Adrenal gland (tissue), 12 donors: ENCODE results near the gene COL1A2. TPM values are rescaled to one million over a fixed set of nuclear protein-coding genes. Genes with fewer than 3 reads are reported as not detected.

Source experiments
- DNase-seq, 7 donors: peaks; one replicate each; pipeline ENCODE4 v3.0.0-alpha.2; 2019 to 2020
- H3K27ac ChIP-seq, 5 donors: fragments of 200-600 bp; sonication (generic) in 4 of 5; 1 replicate in 3 of 5; 2 replicates in 2 of 5; pipeline versions ENCODE4 v1.5.1 to v1.8.0; 2016 to 2020; ENCODE audit warnings: mild to moderate bottlenecking in 1 of 5
- H3K27me3 ChIP-seq: fragments of 200-600 bp; 2 replicates; pipeline ENCODE4 v1.8.0; 2021
- H3K36me3 ChIP-seq, 2 donors: fragments of 200-600 bp; replicated peaks in 1 of 2; 1 replicate in 1 of 2; 2 replicates in 1 of 2; pipeline versions ENCODE4 v1.5.1 to v1.8.0; 2018 to 2022
- H3K4me1 ChIP-seq, 2 donors: fragments of 200-600 bp; replicated peaks in 1 of 2; 1 replicate in 1 of 2; 2 replicates in 1 of 2; pipeline versions ENCODE4 v1.5.1 to v1.8.0; 2018 to 2021
- H3K4me3 ChIP-seq, 4 donors: fragments of 200-600 bp; sonication (generic) in 3 of 4; one replicate each; pipeline ENCODE4 v1.5.1; 2016 to 2018
- H3K9me3 ChIP-seq, 3 donors: fragments of 200-600 bp; sonication (generic) in 1 of 3; replicated peaks in 1 of 3; 1 replicate in 2 of 3; 2 replicates in 1 of 3; pipeline versions ENCODE4 v1.5.1 to v1.8.0; 2016 to 2021
- POLR2A ChIP-seq, 2 donors: fragments of 450-650 bp; IDR thresholded peaks; one replicate each; pipeline ENCODE4 v1.6.1; 2017; ENCODE audit warnings: antibody characterized with exemption in 2 of 2, mild to moderate bottlenecking in 2 of 2, moderate library complexity in 1 of 2
- WGBS, 4 donors: extraction: QIAGEN DNeasy Blood & Tissue Kit in 2 of 4; methylation state at CpG; one replicate each; pipeline versions ENCODE4 v1.1.5 to v1.1.7; 2013 to 2017; 5-methylcytosine and 5-hydroxymethylcytosine counted together
- intact Hi-C, 2 donors: fragments of 100-400 bp; cut with DNase I; formaldehyde crosslinking; loops; one replicate each; pipeline versions ENCODE4 v1.14.1 to v1.15.0; 2022 to 2023
- polyA plus RNA-seq, 3 donors: library from polyadenylated mRNA; stranded (reverse); fragments of 200-250 nt in 2 of 3; fragments of 350-450 nt in 1 of 3; fragmentation: Illumina TruSeq in 1 of 3; extraction: RNeasy Lipid Tissue Mini Kit (QIAGEN cat#74804) in 1 of 3; gene quantifications; one replicate each; pipeline ENCODE4 v1.2.3, GENCODE V29; 2013 to 2014
- total RNA-seq, 9 donors: library from RNA; depleted of rRNA in 4 of 9; stranded (reverse); fragments of >200 nt in 4 of 9; fragments of 120-200 nt in 1 of 9; fragmentation: NEBNext Ultra II Directional in 1 of 9; extraction: Animal tissue kit (Norgen Biotek cat#: 25700) in 1 of 9; gene quantifications; one replicate each; pipeline versions ENCODE4 v1.1.0 to v1.2.4, GENCODE V29; 2013 to 2023
- TF ChIP-seq, protein P1 (sequence below), 6 experiments: fragments of 450-650 bp in 4 of 6; fragments of 200-600 bp in 2 of 6; sonication (generic) in 1 of 6; IDR thresholded peaks; 1 replicate in 5 of 6; 2 replicates in 1 of 6; pipeline versions ENCODE4 v1.5.1 to v1.8.0; 2016 to 2021; ENCODE audit warnings: antibody characterized with exemption in 6 of 6, mild to moderate bottlenecking in 2 of 6, moderate library complexity in 1 of 6
- donor health status: healthy with polysubstance abuse.
- donor health status: Bipolar disorder and iron deficiency.
- donor health status: DM: yes; HTN: yes; CAD: no.
- donor health status: DM: no; HTN: no; CAD: no.
- donor health status: DM: no; HTN: no; CAD: no.
- donor health status: DM: yes; HTN: yes; CAD: no.

COL1A2 gene
- total and polyA plus RNA-seq, 12 donors, result 74.6 to 475 (median 182) TPM

DNA sequence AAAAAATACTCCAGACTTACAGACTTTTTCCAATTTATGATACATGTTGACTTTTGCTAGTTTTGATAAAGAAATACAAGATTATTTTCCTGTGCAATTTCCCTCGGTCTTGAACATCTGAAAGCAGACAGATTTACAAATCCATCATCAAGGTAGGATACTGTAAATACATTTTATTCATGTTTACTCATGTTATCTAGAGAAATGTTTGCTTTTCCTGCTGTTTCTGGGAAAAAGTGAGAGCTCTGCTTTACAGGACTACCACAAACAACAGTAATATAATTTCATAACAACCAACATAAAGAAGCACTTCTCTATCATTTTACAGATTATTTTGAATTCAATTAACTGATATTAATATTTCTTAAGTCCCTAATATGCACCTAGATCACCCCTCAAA lies 83.2 kb downstream of the COL1A2 start:
- TF ChIP-seq, protein P1, sequence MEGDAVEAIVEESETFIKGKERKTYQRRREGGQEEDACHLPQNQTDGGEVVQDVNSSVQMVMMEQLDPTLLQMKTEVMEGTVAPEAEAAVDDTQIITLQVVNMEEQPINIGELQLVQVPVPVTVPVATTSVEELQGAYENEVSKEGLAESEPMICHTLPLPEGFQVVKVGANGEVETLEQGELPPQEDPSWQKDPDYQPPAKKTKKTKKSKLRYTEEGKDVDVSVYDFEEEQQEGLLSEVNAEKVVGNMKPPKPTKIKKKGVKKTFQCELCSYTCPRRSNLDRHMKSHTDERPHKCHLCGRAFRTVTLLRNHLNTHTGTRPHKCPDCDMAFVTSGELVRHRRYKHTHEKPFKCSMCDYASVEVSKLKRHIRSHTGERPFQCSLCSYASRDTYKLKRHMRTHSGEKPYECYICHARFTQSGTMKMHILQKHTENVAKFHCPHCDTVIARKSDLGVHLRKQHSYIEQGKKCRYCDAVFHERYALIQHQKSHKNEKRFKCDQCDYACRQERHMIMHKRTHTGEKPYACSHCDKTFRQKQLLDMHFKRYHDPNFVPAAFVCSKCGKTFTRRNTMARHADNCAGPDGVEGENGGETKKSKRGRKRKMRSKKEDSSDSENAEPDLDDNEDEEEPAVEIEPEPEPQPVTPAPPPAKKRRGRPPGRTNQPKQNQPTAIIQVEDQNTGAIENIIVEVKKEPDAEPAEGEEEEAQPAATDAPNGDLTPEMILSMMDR (IDR thresholded peaks at IDR 0.05), result no peak
- no peak for TF ChIP-seq POLR2A (IDR thresholded peaks at IDR 0.05)
- intact Hi-C loops, result no loop called here
- WGBS, 4 donors, result 57 to 81% (median 64%) methylated on average over 1 of the region's 1 CpG

DNA sequence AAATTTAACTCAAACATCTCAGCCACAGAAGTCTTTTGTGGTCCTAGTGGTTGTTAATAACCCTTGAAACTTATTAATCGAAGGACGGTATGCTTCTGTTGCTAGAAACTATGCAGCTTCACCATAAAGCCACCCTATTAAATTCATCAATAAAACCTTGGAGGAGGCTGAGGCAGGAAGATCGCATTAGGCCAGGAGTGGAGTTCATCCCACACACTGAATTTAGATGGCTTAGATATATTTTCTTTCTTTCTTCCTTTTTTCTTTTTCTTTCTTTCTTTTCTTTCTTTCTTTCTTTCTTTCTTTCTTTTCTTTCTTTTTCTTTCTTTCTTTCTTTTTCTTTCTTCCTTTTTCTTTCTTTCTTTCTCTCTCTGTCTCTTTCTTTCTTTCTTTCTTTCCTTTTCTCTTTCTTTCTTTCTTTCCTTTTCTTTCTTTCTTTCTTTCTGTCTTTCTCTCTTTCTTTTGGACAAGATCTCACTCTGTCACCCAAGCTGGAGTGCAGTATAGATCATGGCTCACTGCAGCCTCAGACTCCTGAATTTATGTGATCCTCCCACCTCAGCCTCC lies 84.0 kb downstream of the COL1A2 start:
- H3K9me3 ChIP-seq, result no peaks in the 10 kb centered on the region
- H3K4me3 ChIP-seq, result no peak overlapping the region
- H3K36me3 ChIP-seq, result no peaks in the 10 kb centered on the region
- no peak for TF ChIP-seq POLR2A (IDR thresholded peaks at IDR 0.05)
- TF ChIP-seq, protein P1 (IDR thresholded peaks at IDR 0.05), result no peak
- no peaks in the 10 kb centered on the region for H3K4me1 ChIP-seq
- no peak overlapping the region for H3K27ac ChIP-seq
- no peaks in the 10 kb centered on the region for H3K27me3 ChIP-seq
- no peak for DNase-seq
- intact Hi-C loops, result no loop called here
- 69 to 98% (median 86%) methylated on average over 3 of the region's 3 CpGs for WGBS, 4 donors

More for the DNA sequence above, 83.2 kb downstream of the COL1A2 start:
- Histone ChIP-seq H3K27ac (no peak overlapping the region), H3K4me3 (no peak overlapping the region), H3K4me1 (no peaks in the 10 kb centered on the region), H3K36me3 (no peaks in the 10 kb centered on the region), H3K9me3 (peaks cover 0 to under 1% (median 0%) of the 10 kb centered on the region in 3 donors), H3K27me3 (no peaks in the 10 kb centered on the region)
- DNase-seq, result no peak

Other genes starting within 250 kb of the COL1A2 start
- gene CASD1, start 114.9 kb downstream of the COL1A2 start, total RNA-seq, result 10 to 100 TPM; 28.8 to 75.7 (median 52.6) TPM
- 10 to 100 TPM; 35.2 to 43.7 (median 40.3) TPM for gene CASD1, start 114.9 kb downstream of the COL1A2 start, polyA plus RNA-seq